Measurements from ENCODE around the gene STPG4. TPM values are rescaled to one million over a fixed set of nuclear protein-coding genes. Genes with fewer than 3 reads are reported as not detected.

STPG4 gene
- total RNA-seq, 1 donor from 2014 or later: 0.64 TPM

GRCh38 chr2:47068981-47069627 is 86.0 kb downstream of the STPG4 start:
- peak overlapping the region; percentile 57 for H3K4me2 ChIP-seq (ENCODE audit: low read length)
- H3K4me3 ChIP-seq (ENCODE audit: insufficient read depth, low read depth, low read length): no peak overlapping the region
- no peaks in the 10 kb centered on the region for H3K27me3 ChIP-seq (ENCODE audit: insufficient read depth, low read length)
- Mint-ChIP-seq H3K4me3 (ENCODE audit: unreplicated experiment) (no peak overlapping the region), H3K27me3 (ENCODE audit: low read depth, unreplicated experiment) (no peaks in the 10 kb centered on the region), H3K4me1 (ENCODE audit: low read depth, unreplicated experiment) (peaks cover 29% of the 10 kb centered on the region), H3K9me3 (ENCODE audit: unreplicated experiment) (peaks cover 1% of the 10 kb centered on the region), H3K27ac (ENCODE audit: unreplicated experiment) (peak overlapping the region; percentile 18), H3K36me3 (ENCODE audit: low read depth, unreplicated experiment) (peaks cover 19% of the 10 kb centered on the region)
- DNase-seq (ENCODE audit: low read depth) (no peak), FAIRE-seq (no peak)
- peaks cover 62% of the 10 kb centered on the region for H3K4me1 ChIP-seq (ENCODE audit: insufficient read depth, low read length)
- no peaks in the 10 kb centered on the region for H3K9me3 ChIP-seq (ENCODE audit: insufficient read depth, low read depth, low read length)
- H3K9ac ChIP-seq (ENCODE audit: low read length): peak overlapping the region; percentile 68
- no peaks in the 10 kb centered on the region for H4K20me1 ChIP-seq (ENCODE audit: insufficient read depth, low read length)
- peak overlapping the region; percentile 98 for H3K27ac ChIP-seq (ENCODE audit: low read depth, low read length)
- TF ChIP-seq CTCF (IDR thresholded peaks at IDR 0.05; ENCODE audit: insufficient read depth, low read depth, low read length): no peak
- no peaks in the 10 kb centered on the region for H3K79me2 ChIP-seq (ENCODE audit: insufficient read depth, low read length)
- H3K36me3 ChIP-seq (ENCODE audit: insufficient read depth, low read length): peaks cover 4% of the 10 kb centered on the region
- no peak overlapping the region for H2AFZ ChIP-seq (ENCODE audit: low read depth, low read length)

- Histone ChIP-seq H3K9ac (ENCODE audit: low read length) (no peak overlapping the region), H3K4me2 (ENCODE audit: low read length) (no peak overlapping the region), H3K36me3 (ENCODE audit: insufficient read depth, low read length) (peaks cover 4% of the 10 kb centered on the region), H2AFZ (ENCODE audit: low read depth, low read length) (no peak overlapping the region), H4K20me1 (ENCODE audit: insufficient read depth, low read length) (no peaks in the 10 kb centered on the region), H3K4me1 (ENCODE audit: insufficient read depth, low read length) (peaks cover 67% of the 10 kb centered on the region), H3K9me3 (ENCODE audit: insufficient read depth, low read depth, low read length) (no peaks in the 10 kb centered on the region), H3K79me2 (ENCODE audit: insufficient read depth, low read length) (no peaks in the 10 kb centered on the region), H3K27me3 (ENCODE audit: insufficient read depth, low read length) (no peaks in the 10 kb centered on the region), H3K4me3 (ENCODE audit: insufficient read depth, low read depth, low read length) (no peak overlapping the region), H3K27ac (ENCODE audit: low read depth, low read length) (no peak overlapping the region)
- Mint-ChIP-seq H3K4me3 (ENCODE audit: unreplicated experiment) (no peak overlapping the region), H3K27ac (ENCODE audit: unreplicated experiment) (peak overlapping the region; percentile 66), H3K4me1 (ENCODE audit: low read depth, unreplicated experiment) (peaks cover 37% of the 10 kb centered on the region), H3K27me3 (ENCODE audit: low read depth, unreplicated experiment) (no peaks in the 10 kb centered on the region), H3K36me3 (ENCODE audit: low read depth, unreplicated experiment) (peaks cover 15% of the 10 kb centered on the region), H3K9me3 (ENCODE audit: unreplicated experiment) (peaks cover 1% of the 10 kb centered on the region)
- DNase-seq (ENCODE audit: low read depth) (no peak), FAIRE-seq (no peak)
- TF ChIP-seq CTCF (IDR thresholded peaks at IDR 0.05; ENCODE audit: insufficient read depth, low read depth, low read length) (no peak), EZH2 (IDR thresholded peaks at IDR 0.05; ENCODE audit: insufficient read depth, low read length) (no peak)
Measured at GRCh38 chr2:47067788-47068407, 87.2 kb downstream of the STPG4 start.

All from astrocyte (in vitro differentiated cells and primary cell).